Right lobe of liver (tissue), 4 donors: ENCODE results near the gene PHLDB2.

Source experiments
- CTCF ChIP-seq, 4 donors: fragments of 200-600 bp in 3 of 4; fragments of 450-650 bp in 1 of 4; IDR thresholded peaks; one replicate each; pipeline versions ENCODE4 v1.5.1 to v1.8.0; 2016 to 2022; ENCODE audit warnings: antibody characterized with exemption in 4 of 4, mild to moderate bottlenecking in 2 of 4
- POLR2A ChIP-seq: fragments of 450-650 bp; IDR thresholded peaks from one replicate; pipeline ENCODE4 v1.6.1; 2017; ENCODE audit warnings: antibody characterized with exemption, mild to moderate bottlenecking
- donor health status: DM: no; HTN: no; CAD: no.
- donor health status: DM: no; HTN: no; CAD: no.
- donor health status: DM: no; HTN: yes; CAD: no.

GRCh38 chr3:111952866-111953450, 93.9 kb downstream of the PHLDB2 start:
- TF ChIP-seq CTCF (IDR thresholded peaks at IDR 0.05) (no peak), POLR2A (no peak)
